ENCODE measurements around the gene FUT1.

GRCh38 chr19:48726556-48726955 lies 25.9 kb downstream of the FUT1 start:
- no peak for TF ChIP-seq POLR2A (IDR thresholded peaks at IDR 0.05)
- TF ChIP-seq, protein P1, sequence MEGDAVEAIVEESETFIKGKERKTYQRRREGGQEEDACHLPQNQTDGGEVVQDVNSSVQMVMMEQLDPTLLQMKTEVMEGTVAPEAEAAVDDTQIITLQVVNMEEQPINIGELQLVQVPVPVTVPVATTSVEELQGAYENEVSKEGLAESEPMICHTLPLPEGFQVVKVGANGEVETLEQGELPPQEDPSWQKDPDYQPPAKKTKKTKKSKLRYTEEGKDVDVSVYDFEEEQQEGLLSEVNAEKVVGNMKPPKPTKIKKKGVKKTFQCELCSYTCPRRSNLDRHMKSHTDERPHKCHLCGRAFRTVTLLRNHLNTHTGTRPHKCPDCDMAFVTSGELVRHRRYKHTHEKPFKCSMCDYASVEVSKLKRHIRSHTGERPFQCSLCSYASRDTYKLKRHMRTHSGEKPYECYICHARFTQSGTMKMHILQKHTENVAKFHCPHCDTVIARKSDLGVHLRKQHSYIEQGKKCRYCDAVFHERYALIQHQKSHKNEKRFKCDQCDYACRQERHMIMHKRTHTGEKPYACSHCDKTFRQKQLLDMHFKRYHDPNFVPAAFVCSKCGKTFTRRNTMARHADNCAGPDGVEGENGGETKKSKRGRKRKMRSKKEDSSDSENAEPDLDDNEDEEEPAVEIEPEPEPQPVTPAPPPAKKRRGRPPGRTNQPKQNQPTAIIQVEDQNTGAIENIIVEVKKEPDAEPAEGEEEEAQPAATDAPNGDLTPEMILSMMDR (IDR thresholded peaks at IDR 0.05) = no peak
- TF ChIP-seq POLR2AphosphoS5 (IDR thresholded peaks at IDR 0.05) = no peak
